PFSK-1 (cell line): ENCODE data around the gene IQGAP2.

Experiments
- FOXP2 ChIP-seq: optimal IDR thresholded peaks from 2 replicates; pipeline ENCODE3; 2011; ENCODE audit warnings: borderline replicate concordance, control low read depth, inconsistent platforms; ENCODE audit not compliant: insufficient read depth; ENCODE audit errors: extremely low read length, extremely low read depth
- POLR2AphosphoS5 ChIP-seq: IDR thresholded peaks from 2 replicates; pipeline ENCODE4 v1.6.1; 2012; ENCODE audit warnings: low read depth, mild to moderate bottlenecking, control low read depth, low read length, moderate library complexity
- SIN3A ChIP-seq: IDR thresholded peaks from 2 replicates; pipeline ENCODE4 v1.6.1; 2012; ENCODE audit warnings: mild to moderate bottlenecking, low read length, moderate library complexity, borderline replicate concordance; ENCODE audit not compliant: insufficient read depth
- TAF1 ChIP-seq: IDR thresholded peaks from 2 replicates; pipeline ENCODE4 v1.6.1; 2012; ENCODE audit warnings: low read length, control low read depth, borderline replicate concordance; ENCODE audit not compliant: insufficient read depth
- TF ChIP-seq, protein P1 (sequence below), 2 experiments: IDR thresholded peaks; 2 replicates each; pipeline versions ENCODE4 v1.6.1 to v1.8.0; 2011 to 2012; ENCODE audit warnings: low read depth in 2 of 2, low read length in 2 of 2, control low read depth in 1 of 2, inconsistent platforms in 1 of 2, mild to moderate bottlenecking in 1 of 2, moderate library complexity in 1 of 2; ENCODE audit not compliant: insufficient read depth in 1 of 2

Gene IQGAP2

DNA sequence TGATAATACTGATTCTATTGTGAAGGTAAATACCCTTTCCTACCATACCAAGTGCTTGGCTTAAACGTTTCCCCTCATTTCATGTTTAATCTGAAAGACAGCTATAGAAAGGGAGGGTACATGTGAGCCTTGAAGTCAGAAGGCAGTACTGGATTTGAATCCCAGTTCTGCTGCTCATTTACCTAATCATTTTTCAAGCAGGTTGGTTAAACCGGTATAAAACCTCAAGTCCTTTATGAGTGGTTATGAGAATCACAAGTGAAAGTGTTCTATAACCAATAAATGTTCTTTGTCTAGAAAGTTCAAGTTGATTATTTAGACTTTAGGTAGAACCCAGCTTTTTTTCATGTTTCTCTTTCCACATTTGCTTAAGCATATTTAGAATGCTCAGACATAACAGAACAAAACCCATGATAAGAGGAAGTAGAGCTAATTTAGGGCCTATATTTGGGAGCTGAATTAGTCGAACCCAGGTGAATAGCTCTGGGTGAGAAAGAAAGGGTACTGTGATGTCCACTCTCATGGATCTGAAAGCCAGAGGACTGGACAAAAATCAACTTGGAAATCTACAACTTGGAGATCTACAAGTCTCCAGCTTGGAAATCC lies 249.8 kb downstream of the IQGAP2 start:
- TF ChIP-seq TAF1 (no peak), FOXP2 (no peak), POLR2AphosphoS5 (no peak), SIN3A (no peak)
- TF ChIP-seq, protein P1, sequence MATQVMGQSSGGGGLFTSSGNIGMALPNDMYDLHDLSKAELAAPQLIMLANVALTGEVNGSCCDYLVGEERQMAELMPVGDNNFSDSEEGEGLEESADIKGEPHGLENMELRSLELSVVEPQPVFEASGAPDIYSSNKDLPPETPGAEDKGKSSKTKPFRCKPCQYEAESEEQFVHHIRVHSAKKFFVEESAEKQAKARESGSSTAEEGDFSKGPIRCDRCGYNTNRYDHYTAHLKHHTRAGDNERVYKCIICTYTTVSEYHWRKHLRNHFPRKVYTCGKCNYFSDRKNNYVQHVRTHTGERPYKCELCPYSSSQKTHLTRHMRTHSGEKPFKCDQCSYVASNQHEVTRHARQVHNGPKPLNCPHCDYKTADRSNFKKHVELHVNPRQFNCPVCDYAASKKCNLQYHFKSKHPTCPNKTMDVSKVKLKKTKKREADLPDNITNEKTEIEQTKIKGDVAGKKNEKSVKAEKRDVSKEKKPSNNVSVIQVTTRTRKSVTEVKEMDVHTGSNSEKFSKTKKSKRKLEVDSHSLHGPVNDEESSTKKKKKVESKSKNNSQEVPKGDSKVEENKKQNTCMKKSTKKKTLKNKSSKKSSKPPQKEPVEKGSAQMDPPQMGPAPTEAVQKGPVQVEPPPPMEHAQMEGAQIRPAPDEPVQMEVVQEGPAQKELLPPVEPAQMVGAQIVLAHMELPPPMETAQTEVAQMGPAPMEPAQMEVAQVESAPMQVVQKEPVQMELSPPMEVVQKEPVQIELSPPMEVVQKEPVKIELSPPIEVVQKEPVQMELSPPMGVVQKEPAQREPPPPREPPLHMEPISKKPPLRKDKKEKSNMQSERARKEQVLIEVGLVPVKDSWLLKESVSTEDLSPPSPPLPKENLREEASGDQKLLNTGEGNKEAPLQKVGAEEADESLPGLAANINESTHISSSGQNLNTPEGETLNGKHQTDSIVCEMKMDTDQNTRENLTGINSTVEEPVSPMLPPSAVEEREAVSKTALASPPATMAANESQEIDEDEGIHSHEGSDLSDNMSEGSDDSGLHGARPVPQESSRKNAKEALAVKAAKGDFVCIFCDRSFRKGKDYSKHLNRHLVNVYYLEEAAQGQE (IDR thresholded peaks at IDR 0.05; ENCODE audit: insufficient read depth in 1 of 2, low read depth in 2 of 2, low read length in 2 of 2), result no peak

DNA sequence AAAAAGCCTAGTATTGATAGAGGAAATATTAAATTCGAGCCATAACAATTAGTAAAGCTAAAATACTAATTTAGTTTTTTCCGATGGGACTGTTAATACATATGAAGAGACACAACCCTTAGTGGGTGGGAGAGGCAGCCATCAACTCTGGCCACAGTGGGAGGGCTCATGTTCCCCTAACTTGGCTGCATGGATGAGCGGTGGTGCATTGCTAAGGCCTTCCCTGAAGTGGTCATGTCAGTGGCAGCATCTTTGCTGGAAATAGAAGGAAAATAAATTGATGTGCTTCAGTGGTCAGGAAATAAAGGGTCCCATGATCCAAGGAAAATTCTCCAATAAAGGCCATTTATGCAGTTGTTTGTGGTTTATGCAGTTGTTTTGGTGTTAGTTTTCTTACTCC lies 254.0 kb downstream of the IQGAP2 start:
- TF ChIP-seq FOXP2, result no peak

DNA sequence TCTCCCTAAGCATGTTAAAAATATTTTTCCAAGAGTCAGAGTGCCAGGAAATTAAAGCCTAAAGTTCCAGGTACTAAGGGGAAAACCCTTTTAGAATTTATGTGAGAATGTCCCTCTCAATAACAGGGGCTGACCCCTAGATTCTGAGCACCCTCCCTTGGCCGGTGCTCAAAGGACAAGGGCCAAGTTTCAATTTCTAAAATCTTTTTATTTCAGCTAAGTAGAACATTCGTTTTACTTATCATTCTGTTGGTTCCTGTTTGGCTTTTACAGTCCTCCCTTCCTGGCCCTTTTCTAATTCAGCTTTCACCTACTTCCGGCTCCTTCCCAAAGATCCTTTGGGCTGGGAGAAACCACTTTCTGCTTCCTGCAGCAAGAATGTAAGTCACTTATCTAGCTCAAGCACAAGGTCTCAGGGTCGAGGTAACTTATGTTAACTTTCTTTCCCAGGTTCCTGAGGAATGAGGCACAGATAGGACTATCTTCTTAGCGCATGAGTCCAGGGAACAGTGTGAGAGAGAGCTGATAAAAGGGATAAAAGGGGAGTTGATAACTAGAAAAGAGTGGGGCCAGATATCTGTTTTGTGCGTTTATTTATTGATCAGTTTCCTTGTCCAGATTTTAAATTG lies 254.7 kb downstream of the IQGAP2 start:
- TF ChIP-seq, protein P1 (IDR thresholded peaks at IDR 0.05; ENCODE audit: insufficient read depth in 1 of 2, low read depth in 2 of 2, low read length in 2 of 2), result no peak
- TF ChIP-seq POLR2AphosphoS5, result no peak
- TF ChIP-seq FOXP2, result no peak
- TF ChIP-seq SIN3A, result no peak
- TF ChIP-seq TAF1, result no peak

DNA sequence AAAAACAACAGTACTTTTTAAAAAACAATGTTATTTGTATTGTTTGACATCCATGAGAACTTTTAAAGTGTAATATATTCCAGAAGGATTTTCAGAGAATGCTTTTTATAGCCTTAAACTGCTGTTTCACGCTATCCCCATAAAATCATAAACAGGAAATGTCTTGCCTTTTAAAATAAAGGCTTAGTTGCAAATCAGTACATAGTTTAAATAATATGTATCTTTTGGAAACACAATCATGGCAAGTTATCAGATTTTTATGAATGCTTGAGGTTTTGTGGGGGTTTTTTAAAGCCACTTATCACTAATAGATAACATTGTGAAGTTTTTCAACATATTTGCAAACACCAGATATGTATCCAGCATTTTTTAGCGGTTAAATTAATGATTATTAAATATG lies 257.3 kb downstream of the IQGAP2 start:
- TF ChIP-seq, protein P1 (IDR thresholded peaks at IDR 0.05; ENCODE audit: insufficient read depth in 1 of 2, low read depth in 2 of 2, low read length in 2 of 2), result no peak
- TF ChIP-seq FOXP2 (no peak), TAF1 (no peak), SIN3A (no peak), POLR2AphosphoS5 (no peak)

DNA sequence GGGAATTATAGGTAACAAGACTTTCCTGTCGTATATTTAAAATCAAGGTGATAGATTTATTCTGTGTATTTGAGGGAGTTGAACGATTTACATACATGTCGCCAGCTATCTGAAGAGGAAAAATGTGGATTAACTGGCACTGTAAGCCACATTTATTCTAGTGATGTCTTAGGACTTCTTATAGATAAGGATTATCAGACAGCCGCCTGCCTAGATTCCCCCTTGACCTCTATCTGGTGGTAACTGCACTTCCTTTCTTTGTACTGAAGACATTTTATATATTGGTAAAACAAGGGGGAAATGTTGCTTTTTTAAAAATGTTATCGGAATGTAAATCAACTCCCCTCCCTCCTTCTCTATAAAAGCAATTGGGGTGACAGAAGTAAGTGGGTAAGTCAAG lies 259.4 kb downstream of the IQGAP2 start:
- no peak for TF ChIP-seq POLR2AphosphoS5
- no peak for TF ChIP-seq SIN3A
- no peak for TF ChIP-seq TAF1
- TF ChIP-seq, protein P1 (IDR thresholded peaks at IDR 0.05; ENCODE audit: insufficient read depth in 1 of 2, low read depth in 2 of 2, low read length in 2 of 2), result no peak
- no peak for TF ChIP-seq FOXP2
